GM21390 (cell line): ENCODE data around the gene GALNT10.
A peak's percentile ranks its signal among the peaks of the same experiment; 100 is the strongest.

Experiments used
- ATAC-seq: cut with Tn5 transposase; IDR thresholded peaks from one replicate; pipeline ENCODE4 v1.9.1; 2021; ENCODE audit not compliant: unreplicated experiment

The GALNT10 gene

DNA sequence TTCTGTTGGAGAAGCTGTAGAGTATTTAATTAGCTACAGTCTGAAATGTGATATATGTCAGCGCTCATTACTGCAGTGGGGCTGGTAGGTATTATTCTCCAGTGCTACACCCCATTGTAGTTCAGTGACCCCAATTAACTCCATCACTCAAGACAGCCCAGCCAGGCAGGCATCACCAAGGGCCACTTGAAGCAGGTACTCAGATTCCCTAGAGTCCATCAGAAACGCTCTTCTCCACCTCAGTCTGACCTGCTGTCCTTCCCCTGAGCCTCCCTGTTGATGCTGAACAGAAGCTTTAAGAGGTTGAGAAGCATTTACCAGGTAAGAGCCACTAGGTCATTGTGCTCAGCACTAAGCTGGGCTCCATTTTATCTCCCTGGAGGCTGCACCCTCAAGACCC lies 71.8 kb downstream of the GALNT10 start:
- ATAC-seq, result no peak

DNA sequence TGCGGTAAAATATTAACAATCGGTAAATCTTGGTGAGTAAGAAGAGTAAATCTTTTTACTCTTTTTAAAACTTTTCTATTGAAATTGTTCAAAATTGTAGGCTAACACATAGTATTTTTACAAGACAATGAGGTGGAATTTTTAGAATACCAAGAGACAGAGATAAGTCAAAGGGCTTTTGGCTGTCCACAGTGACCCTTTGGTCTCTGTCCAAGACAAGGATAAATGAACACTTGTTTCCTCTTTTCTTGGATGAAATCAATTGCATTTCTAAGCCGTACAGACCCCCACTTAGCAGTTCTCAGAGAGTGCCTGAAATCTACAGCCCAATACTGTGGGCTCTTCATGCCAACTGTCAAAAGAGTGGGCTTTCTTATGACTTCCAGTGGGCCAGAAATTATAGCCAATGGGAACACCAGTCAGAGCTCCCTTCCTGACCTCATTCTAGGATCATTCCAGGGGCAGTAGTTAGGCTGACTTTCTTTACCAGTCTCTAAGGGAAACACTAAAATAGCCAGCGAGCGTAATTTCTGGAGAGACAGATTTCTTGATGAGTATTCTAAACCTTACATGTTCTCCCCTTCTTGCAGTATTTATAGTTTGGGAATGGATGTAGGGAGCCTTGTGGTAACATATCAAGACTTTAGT lies 74.1 kb downstream of the GALNT10 start:
- ATAC-seq, result no peak

DNA sequence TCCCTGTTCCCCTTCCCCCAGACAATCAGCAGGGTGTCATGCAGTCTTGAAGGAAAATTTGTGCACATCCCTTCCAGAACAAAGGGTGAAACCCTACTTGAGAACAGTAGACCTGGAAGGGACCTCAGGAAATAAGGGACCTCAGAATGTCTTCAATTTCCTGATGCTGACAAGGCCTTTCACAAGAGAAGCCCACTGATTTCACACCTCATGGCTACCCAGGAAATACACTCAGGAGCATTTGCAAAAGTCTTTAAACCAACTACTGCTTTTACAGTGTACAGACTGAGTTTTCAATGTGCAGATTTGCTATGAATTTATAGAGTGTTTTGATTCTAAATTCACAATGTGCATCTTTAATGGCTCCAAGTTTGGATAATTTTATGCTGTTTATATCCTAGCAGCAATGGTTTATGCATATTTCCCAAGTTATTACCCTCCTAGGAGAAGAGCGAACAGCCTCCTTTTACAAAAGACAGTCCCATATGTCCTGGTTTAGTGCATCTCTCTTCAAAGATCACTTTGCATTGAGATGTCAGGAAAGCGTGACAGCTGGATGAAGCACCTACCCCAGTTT lies 74.8 kb downstream of the GALNT10 start:
- no peak for ATAC-seq

DNA sequence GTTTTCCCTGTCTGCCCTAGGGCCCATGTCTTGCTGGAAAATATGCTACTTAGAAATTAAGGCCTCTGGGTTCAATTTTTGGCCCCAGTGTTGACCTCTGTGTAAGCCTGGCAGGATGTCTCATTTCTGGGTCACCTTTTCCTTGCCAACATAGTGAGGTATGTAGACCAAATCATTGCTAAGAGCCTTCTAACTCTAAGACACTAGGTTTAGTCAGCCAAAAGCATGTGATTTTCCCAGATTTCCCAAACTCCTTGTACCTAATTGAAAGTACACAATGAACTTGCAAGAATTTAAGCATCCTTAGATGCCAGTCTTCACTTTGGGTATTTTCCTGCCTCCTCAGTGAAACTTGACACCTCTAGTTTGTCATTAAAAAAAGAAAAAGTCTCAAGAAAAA lies 77.0 kb downstream of the GALNT10 start:
- no peak for ATAC-seq

DNA sequence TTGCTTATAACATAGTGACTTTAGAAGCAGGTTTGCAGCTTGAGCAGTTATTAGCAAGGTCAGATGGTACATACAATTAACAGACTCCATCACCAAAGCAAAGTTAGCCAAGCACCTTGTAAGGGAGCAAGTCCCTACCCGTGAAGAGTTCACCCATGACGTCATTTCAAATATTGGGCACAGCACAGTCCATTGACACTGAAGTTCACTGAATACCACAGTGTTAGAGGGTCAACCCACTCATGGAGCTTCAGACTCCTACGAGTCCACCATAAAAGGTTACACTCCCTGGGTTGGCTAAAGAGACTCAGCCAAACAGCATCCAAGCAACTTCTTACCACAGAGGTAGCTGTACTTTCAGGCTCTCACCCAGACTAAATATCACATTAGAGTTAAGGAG lies 77.5 kb downstream of the GALNT10 start:
- no peak for ATAC-seq

DNA sequence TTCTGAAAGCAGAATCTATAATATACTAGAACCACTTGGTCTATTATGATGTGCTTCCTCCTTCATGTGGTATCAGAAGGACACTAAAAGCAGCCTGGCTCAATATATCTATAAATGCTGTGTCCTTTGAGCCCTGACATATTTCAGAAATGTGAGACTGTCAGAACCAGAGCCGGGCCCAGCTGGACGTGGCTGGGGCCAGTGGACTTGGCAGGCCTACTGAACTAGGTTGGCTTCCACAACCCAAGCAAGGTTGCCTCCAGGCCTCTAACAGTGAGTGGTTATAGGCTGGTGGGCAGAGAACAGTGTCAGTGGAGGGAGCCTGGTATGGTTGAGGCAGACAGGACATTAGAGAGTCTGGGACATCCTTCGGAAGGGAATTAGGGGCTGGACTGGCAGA lies 78.9 kb downstream of the GALNT10 start:
- ATAC-seq, result no peak

DNA sequence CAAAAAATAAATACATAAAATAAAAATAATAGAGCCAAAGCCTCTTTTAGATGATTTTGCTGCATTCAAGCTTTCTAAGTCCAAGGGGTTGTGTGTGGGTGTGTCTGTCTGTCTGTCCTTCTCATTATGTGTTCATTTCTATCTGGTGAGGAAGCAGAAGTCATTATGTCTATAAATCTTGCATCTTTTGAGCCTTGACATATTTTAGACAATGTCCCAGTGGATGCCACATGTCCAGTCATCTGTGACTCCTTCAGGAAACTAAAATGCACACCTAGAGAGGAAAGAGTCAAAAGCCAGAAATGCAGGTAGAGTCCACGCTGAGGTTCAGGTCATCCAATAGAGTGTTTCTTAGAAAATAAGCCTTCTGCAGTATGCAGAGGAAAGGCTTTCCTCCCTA lies 80.9 kb downstream of the GALNT10 start:
- ATAC-seq, result no peak

DNA sequence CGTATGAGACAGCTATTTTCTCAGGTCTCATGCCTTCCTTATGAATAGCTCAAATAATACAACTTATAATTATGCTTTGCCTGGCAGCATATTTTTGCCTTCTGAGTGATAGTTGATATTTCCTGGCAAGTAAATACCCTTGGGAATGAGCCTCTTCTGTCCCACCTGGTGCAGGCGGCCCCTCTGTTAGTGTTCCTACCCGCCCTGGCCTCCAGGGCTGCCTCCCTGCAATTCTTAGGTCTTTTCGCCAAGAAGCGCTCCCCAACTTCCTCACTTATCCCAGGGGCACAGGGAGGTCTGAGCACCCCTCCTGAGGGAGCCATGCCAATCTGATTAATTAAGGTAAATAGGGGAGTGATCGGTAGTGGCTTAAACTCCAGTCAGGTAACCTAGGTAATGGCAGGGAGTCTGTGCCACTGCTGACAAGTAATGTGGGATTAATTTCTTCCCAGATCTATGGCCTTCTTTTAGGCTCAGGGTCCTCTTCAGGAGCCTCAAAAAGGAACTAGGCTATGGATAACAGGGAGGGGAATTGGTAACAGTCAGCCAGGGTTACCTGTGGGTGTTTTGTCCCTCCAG lies 81.5 kb downstream of the GALNT10 start:
- ATAC-seq, result no peak

DNA sequence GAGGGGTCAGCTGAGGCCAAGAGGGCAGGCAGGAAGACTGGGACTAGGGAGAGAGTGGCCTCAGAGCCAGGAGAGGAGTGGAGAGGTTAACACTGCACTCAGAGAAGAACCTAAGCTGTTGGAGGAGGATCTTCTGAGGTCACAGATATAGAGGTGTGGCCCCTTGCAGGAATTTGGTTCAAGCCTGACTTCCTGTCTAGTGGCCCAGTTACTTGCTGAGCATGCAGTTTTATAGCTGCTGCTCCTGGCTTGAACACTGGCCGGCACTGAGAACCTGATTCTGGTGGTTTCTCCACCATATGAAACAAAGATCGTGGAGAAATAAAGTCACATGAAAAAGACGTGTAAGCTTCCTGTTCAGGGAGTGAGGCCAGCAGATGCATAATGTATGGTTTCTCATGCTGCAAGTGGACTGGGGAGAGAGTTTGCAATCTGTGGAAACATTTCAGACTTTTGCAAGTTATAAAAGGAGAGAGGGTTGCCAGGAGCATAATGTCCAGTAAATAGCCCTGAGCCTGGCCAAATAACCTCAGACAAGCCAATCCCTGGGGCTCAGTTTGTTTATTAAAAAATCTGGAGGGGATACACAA lies 82.6 kb downstream of the GALNT10 start:
- ATAC-seq, result peak; percentile 69

DNA sequence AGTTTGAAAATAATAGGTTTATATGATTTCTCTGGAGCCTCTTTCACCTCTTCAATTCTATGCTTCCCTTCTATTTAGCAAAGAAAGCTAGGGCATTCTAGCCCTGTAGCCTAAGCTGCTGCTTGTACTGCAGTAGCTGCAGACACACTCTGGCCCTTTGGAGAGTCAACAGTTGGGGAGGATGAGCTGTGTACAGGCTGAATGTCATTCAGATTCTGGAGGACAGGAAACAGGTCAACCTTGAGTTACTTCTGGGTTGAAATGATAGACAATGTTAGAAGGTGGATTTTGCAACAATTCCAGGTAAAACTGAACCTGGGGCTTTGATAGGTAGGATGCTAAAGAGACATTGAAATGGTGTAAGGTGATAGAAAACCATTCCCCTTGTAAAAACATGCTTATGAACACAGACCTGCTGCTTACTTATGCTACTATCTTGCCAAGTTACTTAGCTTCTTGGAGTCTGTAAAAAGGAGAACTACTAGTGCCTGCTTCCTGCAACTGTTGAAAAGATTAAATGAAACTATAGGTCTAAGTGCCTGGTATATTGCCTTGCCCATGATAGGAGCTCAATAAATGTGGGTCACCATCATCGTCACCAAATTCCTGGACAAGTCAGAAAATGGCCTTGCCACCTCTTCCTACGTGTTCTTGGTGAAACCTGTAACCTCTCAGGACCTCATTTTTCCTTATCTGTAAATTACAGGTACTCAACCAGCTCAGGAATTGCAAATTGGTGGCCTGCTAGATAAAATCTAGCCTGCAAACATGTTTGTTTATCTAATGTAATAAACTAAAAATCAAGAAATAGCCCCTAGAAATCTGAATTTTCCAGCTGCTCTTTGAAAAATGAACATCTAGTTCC lies 83.7 kb downstream of the GALNT10 start:
- ATAC-seq, result no peak

DNA sequence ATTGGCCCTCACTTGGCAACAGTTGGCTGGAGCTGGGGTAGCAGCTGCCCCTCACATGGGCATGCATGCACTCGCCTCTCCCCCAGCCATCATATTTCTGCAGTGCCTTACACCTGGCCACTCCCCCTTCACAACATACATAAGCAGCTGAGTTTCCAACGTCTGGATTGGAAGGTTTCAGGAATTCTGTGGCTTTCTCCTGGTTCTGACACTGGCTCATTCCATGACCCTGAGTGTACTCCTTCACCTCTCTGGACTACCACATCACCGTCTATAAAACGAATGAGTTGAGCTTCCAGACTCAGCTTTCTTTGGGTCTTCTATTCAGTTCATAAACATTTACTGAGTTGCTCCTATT lies 84.3 kb downstream of the GALNT10 start:
- no peak for ATAC-seq

DNA sequence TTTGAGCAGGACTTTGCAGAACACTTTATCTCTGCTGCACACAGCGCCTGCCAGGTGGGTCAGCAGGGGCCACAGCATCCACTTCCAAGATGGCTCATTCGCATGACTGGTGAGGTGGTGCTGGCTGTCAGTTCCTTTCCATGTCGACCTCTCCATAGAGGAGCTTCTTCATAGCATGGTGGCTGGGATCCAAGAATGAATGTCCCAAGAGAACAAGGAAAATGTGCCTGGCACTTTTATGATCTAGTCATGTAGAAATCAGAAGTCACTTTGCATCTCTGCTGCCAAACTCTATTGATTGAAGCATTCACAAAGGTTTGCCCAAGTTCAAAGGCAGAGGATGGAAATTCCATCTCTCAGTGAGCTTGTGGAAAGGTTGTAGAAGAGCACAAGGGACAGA lies 85.0 kb downstream of the GALNT10 start:
- ATAC-seq, result no peak

DNA sequence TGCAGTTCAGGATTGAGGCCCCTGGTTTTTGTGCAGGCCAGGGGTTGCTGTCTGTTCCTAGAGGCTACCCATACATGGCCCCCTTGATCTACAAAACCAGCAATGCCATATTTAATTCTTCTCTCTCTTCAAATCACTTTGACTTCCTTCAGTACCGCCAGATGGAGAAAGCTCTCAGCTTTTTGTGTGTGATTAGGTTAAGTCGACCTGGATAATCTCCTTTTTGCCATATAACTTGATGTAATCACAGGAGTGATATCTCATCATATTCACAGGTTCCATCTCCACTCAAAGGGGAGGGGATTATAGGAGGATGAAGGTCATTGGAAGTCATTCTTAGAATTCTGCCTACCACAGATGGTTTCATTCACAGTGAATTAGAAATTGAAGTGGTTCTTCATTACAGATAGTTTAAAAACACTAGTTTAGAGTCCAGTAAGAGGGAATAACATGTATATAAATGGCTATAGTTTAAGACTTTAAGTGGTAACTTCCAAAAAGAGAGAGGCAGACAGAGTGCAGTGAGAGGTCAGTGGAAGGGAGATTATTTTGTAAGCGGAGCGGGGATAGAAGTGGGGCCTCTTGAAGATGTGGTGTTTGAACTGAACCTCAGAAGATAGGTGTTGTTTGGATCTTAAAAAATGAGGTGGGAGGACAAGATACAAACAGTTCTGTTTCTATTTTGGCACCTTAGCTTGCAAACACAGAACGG lies 85.9 kb downstream of the GALNT10 start:
- ATAC-seq, result no peak

DNA sequence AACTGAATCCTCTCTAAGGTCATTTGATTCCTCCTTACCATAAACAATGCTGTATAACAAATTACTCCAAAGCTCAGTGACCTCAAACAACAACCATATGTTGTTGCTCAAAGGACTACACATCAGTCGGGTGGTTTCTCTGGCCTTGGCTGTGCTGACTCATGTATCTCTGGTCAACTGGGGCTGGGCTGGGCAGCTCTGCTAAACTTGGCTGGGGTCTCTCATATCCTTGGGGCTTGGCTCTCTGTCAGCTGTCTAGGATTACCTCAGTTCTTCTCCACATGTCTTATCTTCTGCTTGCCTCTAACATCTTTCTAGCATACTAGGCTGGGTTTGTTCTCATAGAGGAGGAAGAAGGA lies 86.4 kb downstream of the GALNT10 start:
- ATAC-seq, result no peak

DNA sequence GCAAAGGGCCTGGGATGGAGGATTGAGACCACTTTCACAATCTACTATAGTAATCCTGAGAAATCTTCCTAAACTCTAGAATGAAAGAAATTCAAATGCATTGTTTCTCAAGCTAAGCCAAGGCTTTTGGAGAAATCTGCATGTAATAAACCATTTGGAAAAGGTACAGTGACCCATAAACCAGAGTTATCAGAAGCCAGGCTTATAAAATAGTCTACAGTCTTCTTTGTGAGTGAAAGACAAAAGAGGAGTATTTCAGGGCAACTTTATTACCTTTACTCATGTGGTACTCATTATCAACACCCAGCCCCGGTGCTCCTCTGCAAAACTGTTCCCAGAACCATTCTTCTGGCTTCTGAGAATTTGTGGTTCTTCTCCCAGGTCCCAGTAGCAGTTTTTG lies 87.0 kb downstream of the GALNT10 start:
- ATAC-seq, result no peak

DNA sequence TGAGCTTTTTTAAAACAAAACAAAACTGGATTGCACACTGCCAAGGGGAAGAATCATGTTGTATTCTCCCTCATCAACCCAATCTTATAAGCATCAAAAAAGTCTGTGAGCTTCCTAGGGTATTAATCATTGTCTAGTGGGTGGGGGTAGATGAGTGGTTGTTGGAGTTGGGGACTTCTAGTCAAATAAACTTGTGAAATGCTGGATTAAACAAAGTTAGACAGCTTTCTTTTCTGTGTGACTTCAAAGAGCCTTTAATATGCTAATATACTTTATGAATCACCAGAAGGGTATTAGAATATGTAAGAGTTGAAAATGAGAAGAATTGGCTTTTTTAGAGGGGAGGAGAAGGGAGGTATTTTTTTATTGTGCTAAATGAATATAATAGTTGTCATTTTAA lies 87.7 kb downstream of the GALNT10 start:
- ATAC-seq, result no peak

DNA sequence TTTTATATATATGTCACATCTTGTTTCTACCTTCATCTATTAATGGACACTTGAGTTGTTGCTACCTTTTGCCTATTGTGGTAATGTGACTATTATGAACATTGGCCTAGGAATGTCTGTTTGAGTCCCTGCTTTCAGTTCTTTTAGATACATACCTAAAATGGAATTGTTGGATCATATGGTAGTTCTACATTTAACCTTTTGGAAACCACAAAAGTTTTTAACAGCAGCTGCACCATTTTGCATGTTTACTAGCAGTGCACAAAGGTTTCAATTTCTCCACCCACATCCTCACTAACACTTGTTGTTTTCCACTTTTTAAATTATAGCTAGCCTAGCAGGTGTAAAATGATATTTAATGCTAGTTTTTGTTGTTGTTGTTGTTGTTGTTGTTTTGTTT lies 88.4 kb downstream of the GALNT10 start:
- peak; percentile 48 for ATAC-seq

DNA sequence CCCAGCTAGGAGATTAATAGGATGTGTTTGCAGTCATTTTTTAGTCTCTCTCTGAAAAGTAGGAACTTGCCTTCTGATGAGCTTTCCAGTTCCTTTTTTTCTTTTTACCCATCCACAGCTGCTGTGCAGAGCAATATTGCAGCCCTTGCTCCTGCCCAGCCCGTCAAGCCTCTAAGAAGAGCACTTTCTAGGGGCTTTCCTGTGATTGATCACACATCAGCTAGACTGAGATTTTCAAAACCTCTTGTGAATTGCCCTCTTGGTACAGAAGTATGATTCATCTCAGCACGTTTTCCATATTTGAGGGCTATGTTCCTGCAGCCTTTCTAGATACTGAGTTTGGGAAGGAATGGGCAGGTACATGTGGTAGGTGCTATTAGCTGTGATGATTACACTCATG lies 93.9 kb downstream of the GALNT10 start:
- ATAC-seq, result peak; percentile 95

DNA sequence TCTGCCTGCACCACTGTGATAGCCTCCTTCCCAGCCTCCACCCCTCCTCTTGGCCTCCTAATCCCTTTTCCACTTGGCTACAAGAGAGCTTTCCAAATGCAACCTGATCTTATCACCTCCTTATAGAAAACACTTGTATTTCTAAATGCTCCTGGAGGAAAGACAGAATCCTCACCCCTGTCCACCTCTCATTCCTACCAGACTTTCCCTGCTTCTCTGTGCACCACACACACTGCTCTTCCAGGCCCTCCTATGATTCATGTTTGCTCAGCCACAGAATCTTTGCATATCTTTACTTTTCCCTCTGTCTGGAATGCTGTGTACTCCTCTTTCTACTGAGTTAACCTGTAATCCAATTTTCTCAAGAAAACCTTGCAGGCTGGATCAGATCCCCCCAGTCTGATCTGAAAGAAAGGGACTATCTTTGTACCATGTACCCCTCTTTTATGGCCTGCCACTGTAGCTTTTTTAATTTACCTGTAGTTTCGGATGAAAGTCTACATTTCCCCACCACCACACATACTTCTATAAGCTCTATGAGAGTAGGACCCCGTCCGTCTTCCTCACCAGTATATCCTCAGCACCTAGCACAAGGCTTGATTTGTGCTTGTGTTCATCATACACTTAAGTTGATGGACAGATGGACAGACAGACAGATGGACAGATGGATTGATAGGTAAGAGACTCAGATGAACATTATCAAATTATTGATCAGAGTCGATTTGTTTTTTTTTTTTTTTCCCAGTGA lies 95.3 kb downstream of the GALNT10 start:
- ATAC-seq, result no peak

DNA sequence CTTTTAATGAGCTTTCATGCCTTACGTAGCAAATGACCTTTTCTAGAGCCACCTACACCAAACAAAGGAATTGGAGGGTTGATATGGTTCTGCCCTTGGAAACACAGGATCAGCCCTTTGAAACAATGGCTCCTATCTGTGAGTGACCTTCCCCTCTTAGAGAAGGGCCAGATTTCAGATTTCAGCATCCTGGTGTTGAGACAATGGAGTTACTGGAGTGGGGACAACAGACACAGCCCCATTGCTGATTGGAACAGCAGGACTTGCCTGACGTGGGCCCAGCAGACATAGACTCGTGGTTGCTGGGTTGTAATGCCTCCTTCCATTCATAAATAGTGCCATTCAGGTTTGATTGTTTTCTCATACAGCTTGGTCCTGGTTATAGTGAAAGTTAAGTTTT lies 96.0 kb downstream of the GALNT10 start:
- ATAC-seq, result no peak
